K562 (cell line): ENCODE data around the gene AUNIP. TPM values are rescaled to one million over a fixed set of nuclear protein-coding genes. Genes with fewer than 3 reads are reported as not detected.

Experiments
- ARID1B ChIP-seq: fragments of 450-650 bp; IDR thresholded peaks from 2 replicates; pipeline ENCODE4 v1.6.1; 2016; ENCODE audit warnings: antibody characterized with exemption, mild to moderate bottlenecking, inconsistent platforms
- BCL6 ChIP-seq: fragments of 250-450 bp; sonication (Bioruptor Pico); IDR thresholded peaks from 2 replicates; pipeline ENCODE4 v1.4.0; 2020
- EP300 ChIP-seq: IDR thresholded peaks from 2 replicates; pipeline ENCODE4 v1.6.1; 2012; ENCODE audit warnings: low read length, improper control_type of control experiment
- EP400 ChIP-seq: fragments of 450-650 bp; IDR thresholded peaks from 2 replicates; pipeline ENCODE4 v1.6.1; 2017; ENCODE audit warnings: antibody characterized with exemption, mild to moderate bottlenecking, moderate library complexity
- EWSR1 ChIP-seq: fragments of 450-650 bp; IDR thresholded peaks from 2 replicates; pipeline ENCODE4 v1.6.1; 2018; ENCODE audit warnings: borderline replicate concordance, mild to moderate bottlenecking, low read depth, moderate library complexity; ENCODE audit not compliant: partially characterized antibody
- IFI16 ChIP-seq: fragments of 250-450 bp; sonication (Bioruptor Pico); IDR thresholded peaks from 2 replicates; pipeline ENCODE4 v2.1.2; 2022; ENCODE audit warnings: mild to moderate bottlenecking, inconsistent platforms
- IRF2 ChIP-seq: sonication (generic); formaldehyde crosslinking; IDR thresholded peaks from 2 replicates; pipeline ENCODE4 v1.8.1; 2022; ENCODE audit warnings: mild to moderate bottlenecking, missing genetic modification reagents
- TAF15 ChIP-seq: fragments of 200-400 bp; formaldehyde crosslinking; IDR thresholded peaks from 2 replicates; pipeline ENCODE4 v1.6.1; 2017; ENCODE audit warnings: mild to moderate bottlenecking, low read depth, low read length, moderate library complexity
- WHSC1 ChIP-seq: IDR thresholded peaks from one replicate; pipeline ENCODE4 v1.6.1; 2012; ENCODE audit warnings: low read length, control low read depth, inconsistent platforms
- XRCC3 ChIP-seq: fragments of 450-650 bp; IDR thresholded peaks from 2 replicates; pipeline ENCODE4 v1.6.1; 2017; ENCODE audit warnings: mild to moderate bottlenecking, moderate library complexity
- ZFPM2 ChIP-seq: fragments of 250-450 bp; sonication (Bioruptor Pico); IDR thresholded peaks from 2 replicates; pipeline ENCODE4 v1.5.1; 2022; ENCODE audit warnings: mild to moderate bottlenecking
- ZNF695 ChIP-seq: fragments of 450-650 bp; formaldehyde crosslinking; IDR thresholded peaks from 2 replicates; pipeline ENCODE4 v1.4.0; 2020; ENCODE audit warnings: mild to moderate bottlenecking, moderate library complexity
- ZNF778 ChIP-seq: fragments of 450-650 bp; formaldehyde crosslinking; IDR thresholded peaks from 2 replicates; pipeline ENCODE4 v1.4.0; 2020; ENCODE audit warnings: mild to moderate bottlenecking, moderate library complexity
- polyA plus RNA-seq, 8 experiments: library from polyadenylated mRNA; depleted of rRNA in 4 of 8; stranded (reverse) in 5 of 8; unstranded in 3 of 8; fragments of >200 nt; fragmentation: Nextera tagmentation in 2 of 8; fragmentation: Illumina TruSeq in 1 of 8; extraction: Ambion mirVana in 2 of 8; extraction: Trizol in 1 of 8; gene quantifications; 2 replicates each; pipeline versions ENCODE4 v1.2.1 to v1.2.3, GENCODE V29; 2011 to 2014; ENCODE audit warnings: inconsistent platforms in 1 of 8, missing spikeins in 1 of 8
- total RNA-seq, 7 experiments: library from RNA; depleted of rRNA in 6 of 7; stranded (reverse); fragments of >200 nt in 6 of 7; fragmentation: Illumina TruSeq in 2 of 7; extraction: Trizol in 2 of 7; gene quantifications; 2 replicates each; pipeline versions ENCODE4 v1.2.1 to v1.2.3, GENCODE V29; 2011 to 2021; ENCODE audit warnings: low replicate concordance in 1 of 7
- TF ChIP-seq, protein P1 (sequence below): fragments of 450-650 bp; conservative IDR thresholded peaks from 2 replicates; pipeline ENCODE4 v1.6.1; 2016; ENCODE audit warnings: missing genetic modification characterization, low read depth, mild to moderate bottlenecking, control low read depth, missing compliant biosample characterization
- TF ChIP-seq, protein P2 (sequence below), 2 experiments: fragments of 450-650 bp; IDR thresholded peaks; 2 replicates each; pipeline ENCODE4 v1.6.1; 2018; ENCODE audit warnings: mild to moderate bottlenecking in 2 of 2, low read depth in 1 of 2; ENCODE audit not compliant: partially characterized antibody in 2 of 2
- TF ChIP-seq, protein P3 (sequence below): fragments of 450-650 bp; formaldehyde crosslinking; conservative IDR thresholded peaks from 2 replicates; pipeline ENCODE4 v1.4.0; 2022; ENCODE audit warnings: mild to moderate bottlenecking, missing genetic modification characterization
- TF ChIP-seq, protein P4 (sequence below): fragments of 250-450 bp; sonication (Bioruptor Pico); IDR thresholded peaks from 2 replicates; pipeline ENCODE4 v1.8.0; 2022; ENCODE audit warnings: moderate library complexity, mild to moderate bottlenecking, inconsistent platforms

Gene AUNIP
- total and polyA plus RNA-seq, 9 of the 15 experiments (the other 6 are each of a cell fraction or from before 2014, with no cell fraction given) = 12.1 to 53.8 (median 47.1) TPM

DNA sequence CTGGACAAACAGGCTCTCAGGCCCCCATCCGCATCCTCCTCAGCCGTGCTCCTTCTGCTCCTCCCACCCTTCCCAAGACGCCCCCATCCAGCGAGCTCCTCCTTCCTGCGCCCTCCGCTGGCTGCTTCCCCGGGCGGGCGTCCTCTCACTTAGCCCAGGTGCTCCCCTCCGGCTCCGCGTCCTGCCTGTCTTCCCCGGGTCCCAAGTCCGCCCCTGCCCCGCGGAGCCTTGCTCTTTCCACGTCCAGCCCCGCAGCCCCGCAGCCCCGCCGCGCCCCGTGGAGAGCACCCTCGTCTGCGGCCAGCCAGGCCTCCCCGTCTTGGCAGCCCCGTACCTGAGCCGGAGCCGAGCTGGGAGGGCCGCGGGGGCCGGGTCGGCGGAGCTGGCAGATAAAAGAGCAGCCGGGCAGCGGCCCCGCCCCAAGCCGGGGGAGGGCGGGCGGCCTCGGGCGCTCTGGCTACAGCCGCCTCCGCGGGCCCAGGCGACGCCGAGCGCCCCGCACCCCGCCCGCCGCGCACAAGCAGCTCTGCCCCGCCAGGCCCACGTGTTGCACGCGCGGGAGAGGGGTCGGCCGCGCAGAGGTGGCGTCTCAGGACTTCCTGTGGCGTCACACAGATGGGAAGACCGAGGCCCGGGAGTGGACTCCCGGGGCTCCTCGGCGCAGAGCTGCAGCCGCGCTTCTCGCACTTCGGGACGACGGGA lies 16.0 kb upstream of the AUNIP start, which contains the start of gene PAQR7 (continued):
- TF ChIP-seq, protein P1, sequence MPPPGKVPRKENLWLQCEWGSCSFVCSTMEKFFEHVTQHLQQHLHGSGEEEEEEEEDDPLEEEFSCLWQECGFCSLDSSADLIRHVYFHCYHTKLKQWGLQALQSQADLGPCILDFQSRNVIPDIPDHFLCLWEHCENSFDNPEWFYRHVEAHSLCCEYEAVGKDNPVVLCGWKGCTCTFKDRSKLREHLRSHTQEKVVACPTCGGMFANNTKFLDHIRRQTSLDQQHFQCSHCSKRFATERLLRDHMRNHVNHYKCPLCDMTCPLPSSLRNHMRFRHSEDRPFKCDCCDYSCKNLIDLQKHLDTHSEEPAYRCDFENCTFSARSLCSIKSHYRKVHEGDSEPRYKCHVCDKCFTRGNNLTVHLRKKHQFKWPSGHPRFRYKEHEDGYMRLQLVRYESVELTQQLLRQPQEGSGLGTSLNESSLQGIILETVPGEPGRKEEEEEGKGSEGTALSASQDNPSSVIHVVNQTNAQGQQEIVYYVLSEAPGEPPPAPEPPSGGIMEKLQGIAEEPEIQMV (tag) = no peak
- TF ChIP-seq, protein P2, sequence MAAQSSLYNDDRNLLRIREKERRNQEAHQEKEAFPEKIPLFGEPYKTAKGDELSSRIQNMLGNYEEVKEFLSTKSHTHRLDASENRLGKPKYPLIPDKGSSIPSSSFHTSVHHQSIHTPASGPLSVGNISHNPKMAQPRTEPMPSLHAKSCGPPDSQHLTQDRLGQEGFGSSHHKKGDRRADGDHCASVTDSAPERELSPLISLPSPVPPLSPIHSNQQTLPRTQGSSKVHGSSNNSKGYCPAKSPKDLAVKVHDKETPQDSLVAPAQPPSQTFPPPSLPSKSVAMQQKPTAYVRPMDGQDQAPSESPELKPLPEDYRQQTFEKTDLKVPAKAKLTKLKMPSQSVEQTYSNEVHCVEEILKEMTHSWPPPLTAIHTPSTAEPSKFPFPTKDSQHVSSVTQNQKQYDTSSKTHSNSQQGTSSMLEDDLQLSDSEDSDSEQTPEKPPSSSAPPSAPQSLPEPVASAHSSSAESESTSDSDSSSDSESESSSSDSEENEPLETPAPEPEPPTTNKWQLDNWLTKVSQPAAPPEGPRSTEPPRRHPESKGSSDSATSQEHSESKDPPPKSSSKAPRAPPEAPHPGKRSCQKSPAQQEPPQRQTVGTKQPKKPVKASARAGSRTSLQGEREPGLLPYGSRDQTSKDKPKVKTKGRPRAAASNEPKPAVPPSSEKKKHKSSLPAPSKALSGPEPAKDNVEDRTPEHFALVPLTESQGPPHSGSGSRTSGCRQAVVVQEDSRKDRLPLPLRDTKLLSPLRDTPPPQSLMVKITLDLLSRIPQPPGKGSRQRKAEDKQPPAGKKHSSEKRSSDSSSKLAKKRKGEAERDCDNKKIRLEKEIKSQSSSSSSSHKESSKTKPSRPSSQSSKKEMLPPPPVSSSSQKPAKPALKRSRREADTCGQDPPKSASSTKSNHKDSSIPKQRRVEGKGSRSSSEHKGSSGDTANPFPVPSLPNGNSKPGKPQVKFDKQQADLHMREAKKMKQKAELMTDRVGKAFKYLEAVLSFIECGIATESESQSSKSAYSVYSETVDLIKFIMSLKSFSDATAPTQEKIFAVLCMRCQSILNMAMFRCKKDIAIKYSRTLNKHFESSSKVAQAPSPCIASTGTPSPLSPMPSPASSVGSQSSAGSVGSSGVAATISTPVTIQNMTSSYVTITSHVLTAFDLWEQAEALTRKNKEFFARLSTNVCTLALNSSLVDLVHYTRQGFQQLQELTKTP (IDR thresholded peaks at IDR 0.05; ENCODE audit: low read depth in 1 of 2, partially characterized antibody in 2 of 2) = no peak
- TF ChIP-seq EWSR1 = no peak
- peak; percentile 66; the same call in 1 of the 2 replicates for TF ChIP-seq EP400
- 0 out of 2 replicates have a peak, but pooled peaks have one; percentile 25 for TF ChIP-seq ZFPM2 (CRISPR knock-in tag)
- TF ChIP-seq BCL6 (CRISPR knock-in tag) = no peak
- TF ChIP-seq, protein P3, sequence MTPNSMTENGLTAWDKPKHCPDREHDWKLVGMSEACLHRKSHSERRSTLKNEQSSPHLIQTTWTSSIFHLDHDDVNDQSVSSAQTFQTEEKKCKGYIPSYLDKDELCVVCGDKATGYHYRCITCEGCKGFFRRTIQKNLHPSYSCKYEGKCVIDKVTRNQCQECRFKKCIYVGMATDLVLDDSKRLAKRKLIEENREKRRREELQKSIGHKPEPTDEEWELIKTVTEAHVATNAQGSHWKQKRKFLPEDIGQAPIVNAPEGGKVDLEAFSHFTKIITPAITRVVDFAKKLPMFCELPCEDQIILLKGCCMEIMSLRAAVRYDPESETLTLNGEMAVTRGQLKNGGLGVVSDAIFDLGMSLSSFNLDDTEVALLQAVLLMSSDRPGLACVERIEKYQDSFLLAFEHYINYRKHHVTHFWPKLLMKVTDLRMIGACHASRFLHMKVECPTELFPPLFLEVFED (CRISPR knock-in tag) = no peak
- no peak for TF ChIP-seq WHSC1
- TF ChIP-seq ZNF778 = no peak
- no peak for TF ChIP-seq XRCC3
- TF ChIP-seq ZNF695 = 0 out of 2 replicates have a peak, but pooled peaks have one; percentile 31
- peak; percentile 79; the same call in 1 of the 2 replicates for TF ChIP-seq IRF2 (CRISPR knock-in tag)
- TF ChIP-seq, protein P4, sequence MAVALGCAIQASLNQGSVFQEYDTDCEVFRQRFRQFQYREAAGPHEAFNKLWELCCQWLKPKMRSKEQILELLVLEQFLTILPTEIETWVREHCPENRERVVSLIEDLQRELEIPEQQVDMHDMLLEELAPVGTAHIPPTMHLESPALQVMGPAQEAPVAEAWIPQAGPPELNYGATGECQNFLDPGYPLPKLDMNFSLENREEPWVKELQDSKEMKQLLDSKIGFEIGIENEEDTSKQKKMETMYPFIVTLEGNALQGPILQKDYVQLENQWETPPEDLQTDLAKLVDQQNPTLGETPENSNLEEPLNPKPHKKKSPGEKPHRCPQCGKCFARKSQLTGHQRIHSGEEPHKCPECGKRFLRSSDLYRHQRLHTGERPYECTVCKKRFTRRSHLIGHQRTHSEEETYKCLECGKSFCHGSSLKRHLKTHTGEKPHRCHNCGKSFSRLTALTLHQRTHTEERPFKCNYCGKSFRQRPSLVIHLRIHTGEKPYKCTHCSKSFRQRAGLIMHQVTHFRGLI = no peak
- TF ChIP-seq IFI16 = no peak
- TF ChIP-seq EP300 = 0 out of 2 replicates have a peak, but pooled peaks have one; percentile 15
- TF ChIP-seq ARID1B = peak; percentile 53
- no peak for TF ChIP-seq TAF15
